GM12878 (cell line): ENCODE measurements around the gene PAM.

Source experiments
- CTCF ChIP-seq, 3 experiments: IDR thresholded peaks in 2 of 3; conservative IDR thresholded peaks in 1 of 3; 2 replicates each; pipeline ENCODE4 v1.5.1; 2011; ENCODE audit warnings: low read depth in 3 of 3, low read length in 3 of 3, mild to moderate bottlenecking in 3 of 3, control low read depth in 2 of 3, moderate library complexity in 2 of 3, inconsistent platforms in 1 of 3, mixed read lengths in 1 of 3; ENCODE audit not compliant: control insufficient read depth in 2 of 3, insufficient read depth in 1 of 3; ENCODE audit errors: extremely low read depth in 1 of 3
- ESRRA ChIP-seq: IDR thresholded peaks from 2 replicates; pipeline ENCODE4 v1.6.1; 2012; ENCODE audit warnings: mild to moderate bottlenecking, low read length, improper control_type of control experiment
- KDM1A ChIP-seq: fragments of 200-600 bp; sonication (generic); IDR thresholded peaks from 2 replicates; pipeline ENCODE4 v1.6.1; 2016; ENCODE audit warnings: borderline replicate concordance
- TBL1XR1 ChIP-seq: IDR thresholded peaks from 2 replicates; pipeline ENCODE4 v1.6.1; 2012; ENCODE audit warnings: low read depth, low read length, improper control_type of control experiment

- TF ChIP-seq KDM1A (no peak), TBL1XR1 (no peak), CTCF (IDR thresholded peaks at IDR 0.05 in 2 of 3, conservative IDR thresholded peaks at IDR 0.05 in 1 of 3; ENCODE audit: control insufficient read depth in 2 of 3, extremely low read depth in 1 of 3, insufficient read depth in 1 of 3, low read depth in 3 of 3, low read length in 3 of 3) (no peak), ESRRA (no peak)
Observed at GRCh38 chr5:102794677-102795331, 39.7 kb downstream of the PAM start.
